Measurements from ENCODE around the gene PAWR. TPM values are rescaled to one million over a fixed set of nuclear protein-coding genes. Genes with fewer than 3 reads are reported as not detected.

The PAWR gene
- total RNA-seq, 1 donor from 2014 or later: 103 TPM

GRCh38 chr12:79555028-79555925 is 135.5 kb downstream of the PAWR start:
- no peak overlapping the region for H3K4me2 ChIP-seq
- no peaks in the 10 kb centered on the region for H4K20me1 ChIP-seq (ENCODE audit: low read depth)
- no peak overlapping the region for H3K27ac Mint-ChIP-seq
- peaks cover 13% of the 10 kb centered on the region for H3F3A ChIP-seq (ENCODE audit: low read depth)
- no peak for DNase-seq (ENCODE audit: low spot score)
- peaks cover 3% of the 10 kb centered on the region for H3K9me3 Mint-ChIP-seq
- H3K4me1 ChIP-seq: peaks cover 14% of the 10 kb centered on the region
- H3K27ac ChIP-seq: no peak overlapping the region
- no peaks in the 10 kb centered on the region for H3K79me2 ChIP-seq (ENCODE audit: low read depth)
- H3K9ac ChIP-seq: no peak overlapping the region
- peaks cover 6% of the 10 kb centered on the region for H3K4me1 Mint-ChIP-seq
- no peaks in the 10 kb centered on the region for H3K27me3 ChIP-seq
- TF ChIP-seq CTCF (IDR thresholded peaks at IDR 0.05): peak; percentile 58
- TF ChIP-seq EZH2phosphoT487 (IDR thresholded peaks at IDR 0.05): no peak
- H3K36me3 Mint-ChIP-seq: peaks cover 15% of the 10 kb centered on the region
- peaks cover 3% of the 10 kb centered on the region for H3K36me3 ChIP-seq
- no peak overlapping the region for H3K4me3 Mint-ChIP-seq
- H3K27me3 Mint-ChIP-seq (ENCODE audit: insufficient read depth, low read depth): no peaks in the 10 kb centered on the region
- no peak overlapping the region for H2AFZ ChIP-seq (replicated peaks)
- H3K4me3 ChIP-seq: no peak overlapping the region
- H3K9me3 ChIP-seq (ENCODE audit: low read depth): no peaks in the 10 kb centered on the region

GRCh38 chr12:79553863-79554574 is 136.7 kb downstream of the PAWR start:
- DNase-seq (ENCODE audit: low spot score): no peak
- no peak overlapping the region for H3K9ac ChIP-seq
- TF ChIP-seq EZH2phosphoT487 (IDR thresholded peaks at IDR 0.05) (no peak), EZH2 (IDR thresholded peaks at IDR 0.05) (no peak), CTCF (IDR thresholded peaks at IDR 0.05) (no peak)
- H4K20me1 ChIP-seq (ENCODE audit: low read depth): no peaks in the 10 kb centered on the region
- no peak overlapping the region for H2AFZ ChIP-seq (replicated peaks)
- H3K9me3 ChIP-seq (ENCODE audit: low read depth): no peaks in the 10 kb centered on the region
- Mint-ChIP-seq H3K4me1 (peaks cover 6% of the 10 kb centered on the region), H3K4me3 (no peak overlapping the region), H3K9me3 (peaks cover 3% of the 10 kb centered on the region), H3K27ac (no peak overlapping the region), H3K27me3 (ENCODE audit: insufficient read depth, low read depth) (no peaks in the 10 kb centered on the region), H3K36me3 (peaks cover 16% of the 10 kb centered on the region)
- H3K36me3 ChIP-seq: peaks cover 3% of the 10 kb centered on the region
- peaks cover 14% of the 10 kb centered on the region for H3K4me1 ChIP-seq
- no peaks in the 10 kb centered on the region for H3K27me3 ChIP-seq
- H3K4me2 ChIP-seq: no peak overlapping the region
- no peaks in the 10 kb centered on the region for H3K79me2 ChIP-seq (ENCODE audit: low read depth)
- no peak overlapping the region for H3K4me3 ChIP-seq
- H3F3A ChIP-seq (ENCODE audit: low read depth): peaks cover 22% of the 10 kb centered on the region
- no peak overlapping the region for H3K27ac ChIP-seq

- Histone ChIP-seq H3K9me3 (ENCODE audit: low read depth) (no peaks in the 10 kb centered on the region), H3K4me2 (no peak overlapping the region), H3K79me2 (ENCODE audit: low read depth) (no peaks in the 10 kb centered on the region), H3K27ac (no peak overlapping the region), H3K9ac (no peak overlapping the region), H4K20me1 (ENCODE audit: low read depth) (no peaks in the 10 kb centered on the region), H3F3A (ENCODE audit: low read depth) (peaks cover 28% of the 10 kb centered on the region), H2AFZ (replicated peaks) (no peak overlapping the region), H3K27me3 (no peaks in the 10 kb centered on the region), H3K4me1 (peaks cover 21% of the 10 kb centered on the region), H3K36me3 (peaks cover 3% of the 10 kb centered on the region), H3K4me3 (no peak overlapping the region)
- Mint-ChIP-seq H3K4me1 (peaks cover 11% of the 10 kb centered on the region), H3K27ac (no peak overlapping the region), H3K36me3 (peaks cover 11% of the 10 kb centered on the region), H3K9me3 (peaks cover 3% of the 10 kb centered on the region), H3K4me3 (no peak overlapping the region), H3K27me3 (ENCODE audit: insufficient read depth, low read depth) (peaks cover 3% of the 10 kb centered on the region)
- no peak for DNase-seq (ENCODE audit: low spot score)
- TF ChIP-seq EZH2phosphoT487 (IDR thresholded peaks at IDR 0.05) (no peak), EZH2 (IDR thresholded peaks at IDR 0.05) (no peak), CTCF (IDR thresholded peaks at IDR 0.05) (no peak)
Observed at GRCh38 chr12:79552192-79552591, 138.6 kb downstream of the PAWR start.

Measured in neural progenitor cell (in vitro differentiated cells).